K562 (cell line): ENCODE data around the gene CALR3. TPM values are rescaled to one million over a fixed set of nuclear protein-coding genes. Genes with fewer than 3 reads are reported as not detected.

Experiments used
- CBFA2T3 ChIP-seq: fragments of 450-650 bp; IDR thresholded peaks from 2 replicates; pipeline ENCODE4 v1.6.1; 2017
- CHD1 ChIP-seq: fragments of 200-600 bp; sonication (generic); IDR thresholded peaks from one replicate; pipeline ENCODE4 v1.6.1; 2012; ENCODE audit warnings: mild to moderate bottlenecking, moderate library complexity, low read length, inconsistent platforms
- ETV1 ChIP-seq: fragments of 450-650 bp; conservative IDR thresholded peaks from 2 replicates; pipeline ENCODE4 v1.6.1; 2016; ENCODE audit warnings: missing genetic modification characterization, control low read depth, low read depth, missing compliant biosample characterization
- HDAC2 ChIP-seq: fragments of 450-650 bp; IDR thresholded peaks from 2 replicates; pipeline ENCODE4 v1.6.1; 2016; ENCODE audit warnings: mild to moderate bottlenecking
- HMG20A ChIP-seq: fragments of 450-650 bp; formaldehyde crosslinking; conservative IDR thresholded peaks from 2 replicates; pipeline ENCODE4 v1.4.0; 2020; ENCODE audit warnings: mild to moderate bottlenecking, mixed read lengths
- HNRNPL ChIP-seq: fragments of 200-400 bp; formaldehyde crosslinking; IDR thresholded peaks from 2 replicates; pipeline ENCODE4 v1.6.1; 2017; ENCODE audit warnings: low read depth, mild to moderate bottlenecking, low read length
- NFE2 ChIP-seq: IDR thresholded peaks from 2 replicates; pipeline ENCODE4 v1.6.1; 2014; ENCODE audit warnings: antibody characterized with exemption, low read depth
- NR2C2 ChIP-seq, 2 experiments: fragments of 200-800 bp in 1 of 2; sonication (Bioruptor generic) in 1 of 2; sonication (generic) in 1 of 2; formaldehyde crosslinking in 1 of 2; IDR thresholded peaks; 2 replicates each; pipeline versions ENCODE4 v1.6.1 to v1.8.0; 2016 to 2022; ENCODE audit warnings: mild to moderate bottlenecking in 1 of 2, missing compliant biosample characterization in 1 of 2, missing genetic modification characterization in 1 of 2, missing genetic modification reagents in 1 of 2
- PHB2 ChIP-seq: fragments of 450-650 bp; IDR thresholded peaks from 2 replicates; pipeline ENCODE4 v1.6.1; 2017; ENCODE audit warnings: low read depth
- SMARCA4 ChIP-seq: fragments of 450-650 bp; IDR thresholded peaks from 2 replicates; pipeline ENCODE4 v1.6.1; 2016
- ZEB2 ChIP-seq: fragments of 450-650 bp; IDR thresholded peaks from 2 replicates; pipeline ENCODE4 v1.6.1; 2016
- ZNF384 ChIP-seq: IDR thresholded peaks from 2 replicates; pipeline ENCODE4 v1.6.1; 2012; ENCODE audit warnings: low read depth, low read length, improper control_type of control experiment
- polyA plus RNA-seq, 8 experiments: library from polyadenylated mRNA; depleted of rRNA in 4 of 8; stranded (reverse) in 5 of 8; unstranded in 3 of 8; fragments of >200 nt; fragmentation: Nextera tagmentation in 2 of 8; fragmentation: Illumina TruSeq in 1 of 8; extraction: Ambion mirVana in 2 of 8; extraction: Trizol in 1 of 8; gene quantifications; 2 replicates each; pipeline versions ENCODE4 v1.2.1 to v1.2.3, GENCODE V29; 2011 to 2014; ENCODE audit warnings: inconsistent platforms in 1 of 8, missing spikeins in 1 of 8
- total RNA-seq, 7 experiments: library from RNA; depleted of rRNA in 6 of 7; stranded (reverse); fragments of >200 nt in 6 of 7; fragmentation: Illumina TruSeq in 2 of 7; extraction: Trizol in 2 of 7; gene quantifications; 2 replicates each; pipeline versions ENCODE4 v1.2.1 to v1.2.3, GENCODE V29; 2011 to 2021; ENCODE audit warnings: low replicate concordance in 1 of 7
- TF ChIP-seq, protein P1 (sequence below): sonication (generic); formaldehyde crosslinking; IDR thresholded peaks from 2 replicates; pipeline ENCODE4 v1.8.0; 2023; ENCODE audit warnings: mild to moderate bottlenecking, missing genetic modification reagents
- TF ChIP-seq, protein P2 (sequence below): fragments of 450-650 bp; conservative IDR thresholded peaks from 2 replicates; pipeline ENCODE4 v1.6.1; 2016; ENCODE audit warnings: missing genetic modification characterization, low read depth, mild to moderate bottlenecking, missing compliant biosample characterization, moderate library complexity
- TF ChIP-seq, protein P3 (sequence below): sonication (generic); formaldehyde crosslinking; IDR thresholded peaks from 2 replicates; pipeline ENCODE4 v1.8.0; 2022; ENCODE audit warnings: missing genetic modification reagents, mild to moderate bottlenecking, moderate library complexity, borderline replicate concordance

CALR3 gene
- total and polyA plus RNA-seq, 9 of the 15 experiments (the other 6 are each of a cell fraction or from before 2014, with no cell fraction given), result 0.15 to 0.41 (median 0.22) TPM; not detected in 4

DNA sequence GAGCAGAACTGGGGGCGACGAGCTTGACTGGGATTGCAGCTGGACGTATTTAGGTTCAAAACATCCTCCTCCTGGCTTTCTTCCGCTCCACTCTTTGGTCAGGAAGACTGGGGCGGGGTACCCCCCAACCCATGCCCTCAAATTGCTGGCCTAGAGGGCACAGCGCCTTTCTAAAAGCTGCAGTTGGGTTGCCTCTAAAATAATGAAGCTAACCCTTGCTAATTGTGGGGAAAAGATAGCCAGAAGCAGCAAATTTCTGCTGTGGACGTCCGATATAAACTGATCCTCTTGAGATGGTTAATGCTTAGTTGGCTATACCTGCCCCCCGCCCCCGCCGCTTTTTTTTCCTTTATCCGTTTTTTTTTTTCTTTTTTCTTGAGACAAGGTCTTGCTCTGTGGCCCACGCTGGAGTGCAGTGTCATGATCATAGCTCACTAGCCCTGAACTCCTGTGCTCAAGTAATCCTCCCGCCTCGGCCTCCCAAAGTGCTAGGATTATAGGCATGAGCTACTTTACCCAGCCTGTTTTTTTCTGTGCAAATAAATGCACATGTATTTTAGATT lies 47.0 kb upstream of the CALR3 start (continued):
- TF ChIP-seq, protein P1, sequence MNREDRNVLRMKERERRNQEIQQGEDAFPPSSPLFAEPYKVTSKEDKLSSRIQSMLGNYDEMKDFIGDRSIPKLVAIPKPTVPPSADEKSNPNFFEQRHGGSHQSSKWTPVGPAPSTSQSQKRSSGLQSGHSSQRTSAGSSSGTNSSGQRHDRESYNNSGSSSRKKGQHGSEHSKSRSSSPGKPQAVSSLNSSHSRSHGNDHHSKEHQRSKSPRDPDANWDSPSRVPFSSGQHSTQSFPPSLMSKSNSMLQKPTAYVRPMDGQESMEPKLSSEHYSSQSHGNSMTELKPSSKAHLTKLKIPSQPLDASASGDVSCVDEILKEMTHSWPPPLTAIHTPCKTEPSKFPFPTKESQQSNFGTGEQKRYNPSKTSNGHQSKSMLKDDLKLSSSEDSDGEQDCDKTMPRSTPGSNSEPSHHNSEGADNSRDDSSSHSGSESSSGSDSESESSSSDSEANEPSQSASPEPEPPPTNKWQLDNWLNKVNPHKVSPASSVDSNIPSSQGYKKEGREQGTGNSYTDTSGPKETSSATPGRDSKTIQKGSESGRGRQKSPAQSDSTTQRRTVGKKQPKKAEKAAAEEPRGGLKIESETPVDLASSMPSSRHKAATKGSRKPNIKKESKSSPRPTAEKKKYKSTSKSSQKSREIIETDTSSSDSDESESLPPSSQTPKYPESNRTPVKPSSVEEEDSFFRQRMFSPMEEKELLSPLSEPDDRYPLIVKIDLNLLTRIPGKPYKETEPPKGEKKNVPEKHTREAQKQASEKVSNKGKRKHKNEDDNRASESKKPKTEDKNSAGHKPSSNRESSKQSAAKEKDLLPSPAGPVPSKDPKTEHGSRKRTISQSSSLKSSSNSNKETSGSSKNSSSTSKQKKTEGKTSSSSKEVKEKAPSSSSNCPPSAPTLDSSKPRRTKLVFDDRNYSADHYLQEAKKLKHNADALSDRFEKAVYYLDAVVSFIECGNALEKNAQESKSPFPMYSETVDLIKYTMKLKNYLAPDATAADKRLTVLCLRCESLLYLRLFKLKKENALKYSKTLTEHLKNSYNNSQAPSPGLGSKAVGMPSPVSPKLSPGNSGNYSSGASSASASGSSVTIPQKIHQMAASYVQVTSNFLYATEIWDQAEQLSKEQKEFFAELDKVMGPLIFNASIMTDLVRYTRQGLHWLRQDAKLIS (CRISPR knock-in tag), result 0 out of 2 replicates have a peak, but pooled peaks have one; percentile 44
- TF ChIP-seq CBFA2T3 (0 out of 2 replicates have a peak, but pooled peaks have one; percentile 11), SMARCA4 (0 out of 2 replicates have a peak, but pooled peaks have one; percentile 24), CHD1 (peak; percentile 52), HNRNPL (no peak), PHB2 (no peak), ZNF384 (peak; percentile 72), HDAC2 (0 out of 2 replicates have a peak, but pooled peaks have one; percentile 9), HMG20A (no peak), ZEB2 (no peak), NFE2 (peak; percentile 73), ETV1 (tag) (0 out of 2 replicates have a peak, but pooled peaks have one; percentile 25), NR2C2 (CRISPR knock-in tag; IDR thresholded peaks at IDR 0.05) (no peak), NR2C2 (tag; IDR thresholded peaks at IDR 0.05) (0 out of 2 replicates have a peak, but pooled peaks have one; percentile 14)
- TF ChIP-seq, protein P2, sequence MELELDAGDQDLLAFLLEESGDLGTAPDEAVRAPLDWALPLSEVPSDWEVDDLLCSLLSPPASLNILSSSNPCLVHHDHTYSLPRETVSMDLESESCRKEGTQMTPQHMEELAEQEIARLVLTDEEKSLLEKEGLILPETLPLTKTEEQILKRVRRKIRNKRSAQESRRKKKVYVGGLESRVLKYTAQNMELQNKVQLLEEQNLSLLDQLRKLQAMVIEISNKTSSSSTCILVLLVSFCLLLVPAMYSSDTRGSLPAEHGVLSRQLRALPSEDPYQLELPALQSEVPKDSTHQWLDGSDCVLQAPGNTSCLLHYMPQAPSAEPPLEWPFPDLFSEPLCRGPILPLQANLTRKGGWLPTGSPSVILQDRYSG, result no peak
- TF ChIP-seq, protein P3, sequence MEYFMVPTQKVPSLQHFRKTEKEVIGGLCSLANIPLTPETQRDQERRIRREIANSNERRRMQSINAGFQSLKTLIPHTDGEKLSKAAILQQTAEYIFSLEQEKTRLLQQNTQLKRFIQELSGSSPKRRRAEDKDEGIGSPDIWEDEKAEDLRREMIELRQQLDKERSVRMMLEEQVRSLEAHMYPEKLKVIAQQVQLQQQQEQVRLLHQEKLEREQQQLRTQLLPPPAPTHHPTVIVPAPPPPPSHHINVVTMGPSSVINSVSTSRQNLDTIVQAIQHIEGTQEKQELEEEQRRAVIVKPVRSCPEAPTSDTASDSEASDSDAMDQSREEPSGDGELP (CRISPR knock-in tag), result 0 out of 2 replicates have a peak, but pooled peaks have one; percentile 6
